ENCODE measurements around the gene ANKRD63. TPM values are rescaled to one million over a fixed set of nuclear protein-coding genes. Genes with fewer than 3 reads are reported as not detected.

Gene ANKRD63
- total and polyA plus RNA-seq, 2 of the 8 experiments (the other 6 are each of a cell fraction or from before 2014, with no cell fraction given) = 0.18 to 0.26 TPM

DNA sequence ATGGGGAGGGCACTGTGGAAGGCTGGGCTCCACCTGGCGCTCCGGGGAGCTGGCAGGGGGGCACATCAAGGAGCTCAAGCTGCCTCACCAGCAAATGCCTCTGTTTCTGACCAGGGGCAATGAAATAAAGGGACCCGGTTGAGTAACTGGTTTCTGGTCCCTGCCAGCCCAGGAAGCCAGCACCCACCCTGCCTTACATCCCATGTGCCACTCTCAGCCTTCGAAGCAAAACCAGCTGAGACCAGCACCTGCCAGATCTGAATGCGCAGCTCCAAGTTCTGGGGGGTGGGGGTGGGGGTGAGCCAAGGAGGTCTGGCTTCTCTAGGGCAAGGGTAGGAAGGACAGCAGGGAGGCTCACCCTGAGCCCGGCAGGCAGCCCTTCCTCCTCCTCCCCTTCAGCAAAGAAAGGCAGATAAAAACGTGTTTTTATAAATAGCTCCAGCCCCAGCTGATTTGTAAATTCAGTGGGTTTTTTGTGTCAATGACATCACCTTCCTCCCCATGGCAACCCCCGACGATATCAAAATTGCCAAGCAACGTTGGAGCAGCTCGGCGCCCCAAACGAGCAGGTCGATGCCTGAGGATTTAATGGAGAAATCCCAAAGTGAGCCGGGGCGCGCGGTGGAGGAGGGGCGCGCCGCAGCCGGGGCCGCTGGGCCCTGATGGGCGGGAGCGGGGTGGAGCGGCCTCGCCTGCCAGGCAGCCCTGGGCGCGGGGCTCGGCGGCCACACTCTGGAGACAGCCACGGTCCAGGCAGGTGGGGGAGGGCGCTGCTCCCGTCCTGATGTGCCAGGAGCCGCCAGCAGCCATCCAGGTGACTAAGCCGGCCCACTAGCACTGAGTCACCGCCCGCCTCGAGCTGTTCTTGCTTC is 44.1 kb downstream of the ANKRD63 start, which contains the start of gene PAK6 (continued):
- TF ChIP-seq, protein P1, sequence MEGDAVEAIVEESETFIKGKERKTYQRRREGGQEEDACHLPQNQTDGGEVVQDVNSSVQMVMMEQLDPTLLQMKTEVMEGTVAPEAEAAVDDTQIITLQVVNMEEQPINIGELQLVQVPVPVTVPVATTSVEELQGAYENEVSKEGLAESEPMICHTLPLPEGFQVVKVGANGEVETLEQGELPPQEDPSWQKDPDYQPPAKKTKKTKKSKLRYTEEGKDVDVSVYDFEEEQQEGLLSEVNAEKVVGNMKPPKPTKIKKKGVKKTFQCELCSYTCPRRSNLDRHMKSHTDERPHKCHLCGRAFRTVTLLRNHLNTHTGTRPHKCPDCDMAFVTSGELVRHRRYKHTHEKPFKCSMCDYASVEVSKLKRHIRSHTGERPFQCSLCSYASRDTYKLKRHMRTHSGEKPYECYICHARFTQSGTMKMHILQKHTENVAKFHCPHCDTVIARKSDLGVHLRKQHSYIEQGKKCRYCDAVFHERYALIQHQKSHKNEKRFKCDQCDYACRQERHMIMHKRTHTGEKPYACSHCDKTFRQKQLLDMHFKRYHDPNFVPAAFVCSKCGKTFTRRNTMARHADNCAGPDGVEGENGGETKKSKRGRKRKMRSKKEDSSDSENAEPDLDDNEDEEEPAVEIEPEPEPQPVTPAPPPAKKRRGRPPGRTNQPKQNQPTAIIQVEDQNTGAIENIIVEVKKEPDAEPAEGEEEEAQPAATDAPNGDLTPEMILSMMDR (IDR thresholded peaks at IDR 0.05; ENCODE audit: control extremely low read depth in 1 of 3, insufficient read depth in 1 of 3, low read depth in 1 of 3, low read length in 3 of 3) = peak in 1 of 3 experiments; percentile 4; a peak in 1 of 4 replicates
- TF ChIP-seq MAX (IDR thresholded peaks at IDR 0.05) = peak; percentile 91
- TF ChIP-seq BACH1 (IDR thresholded peaks at IDR 0.05; ENCODE audit: low read length) = peak; percentile 22; the same call in 1 of the 2 replicates
- TF ChIP-seq, protein P2, sequence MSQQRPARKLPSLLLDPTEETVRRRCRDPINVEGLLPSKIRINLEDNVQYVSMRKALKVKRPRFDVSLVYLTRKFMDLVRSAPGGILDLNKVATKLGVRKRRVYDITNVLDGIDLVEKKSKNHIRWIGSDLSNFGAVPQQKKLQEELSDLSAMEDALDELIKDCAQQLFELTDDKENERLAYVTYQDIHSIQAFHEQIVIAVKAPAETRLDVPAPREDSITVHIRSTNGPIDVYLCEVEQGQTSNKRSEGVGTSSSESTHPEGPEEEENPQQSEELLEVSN (IDR thresholded peaks at IDR 0.05) = peak; percentile 71
- no peak for TF ChIP-seq EGR1 (IDR thresholded peaks at IDR 0.05; ENCODE audit: borderline replicate concordance, low read depth, low read length)
- TF ChIP-seq TAF1 (IDR thresholded peaks at IDR 0.05; ENCODE audit: low read depth, low read length) = peak; percentile 84; the same call in 1 of the 2 replicates
- 0 out of 2 replicates have a peak, but pooled peaks have one; percentile 17 for TF ChIP-seq PHF8 (conservative IDR thresholded peaks at IDR 0.05; ENCODE audit: low read depth, low read length)
- peak; percentile 92; the same call in 1 of the 2 replicates for TF ChIP-seq RBBP5 (IDR thresholded peaks at IDR 0.05; ENCODE audit: borderline replicate concordance, low read depth, low read length)
- TF ChIP-seq SRF (IDR thresholded peaks at IDR 0.05; ENCODE audit: low read depth, low read length) = no peak
- TF ChIP-seq CBX5 (IDR thresholded peaks at IDR 0.05; ENCODE audit: low read depth, low read length) = no peak
- TF ChIP-seq BRCA1 (IDR thresholded peaks at IDR 0.05; ENCODE audit: low read depth, low read length) = no peak
- no peak for TF ChIP-seq HDAC2 (IDR thresholded peaks at IDR 0.05; ENCODE audit: borderline replicate concordance in 1 of 2, low read depth in 2 of 2, low read length in 2 of 2)
- no peak for TF ChIP-seq ATF2 (IDR thresholded peaks at IDR 0.05; ENCODE audit: low read length)
- no peak for TF ChIP-seq CREB1 (IDR thresholded peaks at IDR 0.05)
- peak; percentile 65; the same call in 1 of the 2 replicates for TF ChIP-seq TBP (IDR thresholded peaks at IDR 0.05; ENCODE audit: low read depth, low read length)
- no peak for TF ChIP-seq HDAC6 (IDR thresholded peaks at IDR 0.05; ENCODE audit: low read depth, low read length)
- TF ChIP-seq CTBP2 (IDR thresholded peaks at IDR 0.05; ENCODE audit: borderline replicate concordance, insufficient read depth, insufficient read length, low read length) = no peak

Measured in H1 (cell line).